Psoas muscle (tissue), 8 donors: ENCODE measurements around the gene PXMP2. TPM values are rescaled to one million over a fixed set of nuclear protein-coding genes. Genes with fewer than 3 reads are reported as not detected.
"Not testable (repeated sequence)": the region's sequence is repeated elsewhere in the genome, so short reads cannot be mapped to it uniquely, and the experiment has no call there.

Source experiments
- ATAC-seq, 4 donors: fragments of 200-7000 bp; cut with Tn5 transposase; one replicate each; pipeline ENCODE4 v1.9.1; 2020; ENCODE audit warnings: moderate library complexity in 3 of 4, mild to moderate bottlenecking in 2 of 4
- DNase-seq, 2 donors: peaks; one replicate each; pipeline ENCODE4 v3.0.0-alpha.2; 2020
- H3K27ac ChIP-seq: fragments of 200-600 bp; one replicate; pipeline ENCODE4 v1.8.0; 2022
- H3K27me3 ChIP-seq, 3 donors: fragments of 200-600 bp in 1 of 3; one replicate each; pipeline versions ENCODE4 v1.6.1 to v1.8.0; 2013 to 2022; ENCODE audit warnings: low read length in 2 of 3, mild to moderate bottlenecking in 2 of 3, moderate library complexity in 1 of 3; ENCODE audit not compliant: insufficient read depth in 3 of 3
- H3K36me3 ChIP-seq, 2 donors: fragments of 200-600 bp in 1 of 2; one replicate each; pipeline versions ENCODE4 v1.6.1 to v1.8.0; 2013 to 2022; ENCODE audit warnings: low read depth in 1 of 2, mild to moderate bottlenecking in 1 of 2, moderate library complexity in 1 of 2; ENCODE audit not compliant: insufficient read depth in 1 of 2
- H3K4me1 ChIP-seq: fragments of 200-600 bp; one replicate; pipeline ENCODE4 v1.8.0; 2022
- H3K4me3 ChIP-seq: fragments of 200-600 bp; one replicate; pipeline ENCODE4 v1.8.0; 2022; ENCODE audit warnings: mild to moderate bottlenecking
- H3K9me3 ChIP-seq: fragments of 200-600 bp; one replicate; pipeline ENCODE4 v1.8.0; 2022
- CTCF ChIP-seq: fragments of 200-600 bp; IDR thresholded peaks from one replicate; pipeline ENCODE4 v1.8.0; 2022; ENCODE audit warnings: antibody characterized with exemption
- WGBS, 3 donors: extraction: QIAGEN DNeasy Blood & Tissue Kit; methylation state at CpG; one replicate each; pipeline versions ENCODE4 v1.1.6 to v1.1.7; 2013; 5-methylcytosine and 5-hydroxymethylcytosine counted together
- intact Hi-C, 2 donors: fragments of 100-400 bp; cut with DNase I; formaldehyde crosslinking; loops; one replicate each; pipeline versions ENCODE4 v1.11.0 to v1.14.2; 2022
- polyA plus RNA-seq, 3 donors: library from polyadenylated mRNA; stranded (reverse); fragments of 200-250 nt; gene quantifications; one replicate each; pipeline ENCODE4 v1.2.3, GENCODE V29; 2013
- total RNA-seq, 4 donors: library from RNA; stranded (reverse); fragmentation: NEBNext Ultra II Directional in 2 of 4; extraction: Animal tissue kit (Norgen Biotek cat#: 25700) in 2 of 4; gene quantifications; one replicate each; pipeline versions ENCODE4 v1.2.1 to v1.2.4, GENCODE V29; 2021 to 2023
- donor health status: healthy with polysubstance abuse.
- donor health status: DM: no; HTN: no; CAD: no; lungs with moderate emphysema.
- donor health status: Bipolar disorder and iron deficiency.
- donor health status: healthy.
- donor health status: DM: yes; HTN: yes; CAD: no.
- donor health status: DM: no; HTN: no; CAD: no.
- donor health status: DM: no; HTN: no; CAD: no.
- donor health status: DM: yes; HTN: yes; CAD: no.

The PXMP2 gene
- total and polyA plus RNA-seq, 7 donors: 13.1 to 36.8 (median 22.4) TPM

GRCh38 chr12:132689227-132689626 lies 1.8 kb downstream of the PXMP2 start:
- ATAC-seq: no peak
- Histone ChIP-seq H3K4me3 (no peak overlapping the region), H3K9me3 (no peaks in the 10 kb centered on the region), H3K4me1 (no peaks in the 10 kb centered on the region), H3K27ac (no peak overlapping the region), H3K27me3 (no peaks in the 10 kb centered on the region), H3K36me3 (peaks cover 0 to 12% of the 10 kb centered on the region in 2 donors)
- peak in 1 of 2 donors; percentile 47 for DNase-seq
- WGBS, 3 donors: 73 to 79% (median 77%) methylated on average over 18 of the region's 18 CpGs
- intact Hi-C loops: no loop called here
- TF ChIP-seq CTCF: no peak

- Histone ChIP-seq H3K4me3 (no peak overlapping the region), H3K4me1 (no peaks in the 10 kb centered on the region), H3K36me3 (peaks cover 0 to 12% of the 10 kb centered on the region in 2 donors), H3K9me3 (no peaks in the 10 kb centered on the region), H3K27ac (no peak overlapping the region), H3K27me3 (no peaks in the 10 kb centered on the region)
- TF ChIP-seq CTCF: no peak
- intact Hi-C loops: no loop called here
- WGBS, 3 donors: 93 to 97% (median 94%) methylated on average over 9 of the region's 9 CpGs
- DNase-seq: no peak
- ATAC-seq: no peak
Measured at GRCh38 chr12:132690112-132690511, 2.7 kb downstream of the PXMP2 start.

GRCh38 chr12:132692030-132692429 lies 4.6 kb downstream of the PXMP2 start:
- H3K27ac ChIP-seq, H3K4me1 ChIP-seq, H3K9me3 ChIP-seq, DNase-seq, ATAC-seq, H3K4me3 ChIP-seq, H3K27me3 ChIP-seq, intact Hi-C loops: not testable (repeated sequence)
- peaks cover 0 to 26% of the 10 kb centered on the region in 2 donors for H3K36me3 ChIP-seq
- 88 to 100% (median 98%) methylated on average over 3 of the region's 3 CpGs for WGBS, 3 donors

- intact Hi-C loops, ATAC-seq, H3K27ac ChIP-seq, H3K27me3 ChIP-seq, H3K4me3 ChIP-seq, H3K9me3 ChIP-seq, H3K4me1 ChIP-seq, DNase-seq: not testable (repeated sequence)
- peaks cover 0 to 49% of the 10 kb centered on the region in 2 donors for H3K36me3 ChIP-seq
- WGBS, 3 donors: 97 to 99% (median 98%) methylated on average over 3 of the region's 3 CpGs
Measured at GRCh38 chr12:132694888-132695287, 7.5 kb downstream of the PXMP2 start.

- Histone ChIP-seq H3K4me3 (no peak overlapping the region), H3K9me3 (no peaks in the 10 kb centered on the region), H3K27ac (no peak overlapping the region), H3K36me3 (peaks cover 0 to 46% of the 10 kb centered on the region in 2 donors), H3K4me1 (no peaks in the 10 kb centered on the region), H3K27me3 (no peaks in the 10 kb centered on the region)
- intact Hi-C loops: no loop called here
- TF ChIP-seq CTCF: no peak
- ATAC-seq (peak in 3 of 4 donors; percentile 19 to 39 (median 33)), DNase-seq (no peak)
- 84 to 94% (median 86%) methylated on average over 12 of the region's 12 CpGs for WGBS, 3 donors
Measured at GRCh38 chr12:132695431-132695830, 8.0 kb downstream of the PXMP2 start.

GRCh38 chr12:132698341-132698740 lies 11.0 kb downstream of the PXMP2 start:
- ATAC-seq: no peak
- TF ChIP-seq CTCF: no peak
- Histone ChIP-seq H3K4me3 (no peak overlapping the region), H3K9me3 (no peaks in the 10 kb centered on the region), H3K36me3 (peaks cover 0 to 56% of the 10 kb centered on the region in 2 donors), H3K4me1 (no peaks in the 10 kb centered on the region), H3K27ac (no peak overlapping the region), H3K27me3 (no peaks in the 10 kb centered on the region)
- intact Hi-C loops: no loop called here
- no peak for DNase-seq
- WGBS, 3 donors: 79 to 92% (median 89%) methylated on average over 5 of the region's 5 CpGs
